ENCODE data around the gene POC1A.

- TF ChIP-seq CTCF (conservative IDR thresholded peaks at IDR 0.05; ENCODE audit: low read depth, low read length), result no peak
- no peak for TF ChIP-seq ELK1 (IDR thresholded peaks at IDR 0.05; ENCODE audit: borderline replicate concordance, low read depth, low read length)
- TF ChIP-seq MAFK (IDR thresholded peaks at IDR 0.05; ENCODE audit: low read depth, low read length), result no peak
- TF ChIP-seq MXI1 (IDR thresholded peaks at IDR 0.05; ENCODE audit: borderline replicate concordance, low read depth, low read length), result no peak
- no peak for TF ChIP-seq SMC3 (IDR thresholded peaks at IDR 0.05; ENCODE audit: low read depth, low read length)
- TF ChIP-seq CEBPB (IDR thresholded peaks at IDR 0.05; ENCODE audit: low read depth, low read length), result no peak
- no peak for TF ChIP-seq POLR2A (IDR thresholded peaks at IDR 0.05; ENCODE audit: low read depth, low read length)
- no peak for TF ChIP-seq RCOR1 (IDR thresholded peaks at IDR 0.05; ENCODE audit: insufficient replicate concordance, low read length)
- TF ChIP-seq RAD21 (IDR thresholded peaks at IDR 0.05; ENCODE audit: low read length), result no peak
- no peak for TF ChIP-seq CHD1 (IDR thresholded peaks at IDR 0.05; ENCODE audit: low read depth, low read length)
- TF ChIP-seq, protein P1, sequence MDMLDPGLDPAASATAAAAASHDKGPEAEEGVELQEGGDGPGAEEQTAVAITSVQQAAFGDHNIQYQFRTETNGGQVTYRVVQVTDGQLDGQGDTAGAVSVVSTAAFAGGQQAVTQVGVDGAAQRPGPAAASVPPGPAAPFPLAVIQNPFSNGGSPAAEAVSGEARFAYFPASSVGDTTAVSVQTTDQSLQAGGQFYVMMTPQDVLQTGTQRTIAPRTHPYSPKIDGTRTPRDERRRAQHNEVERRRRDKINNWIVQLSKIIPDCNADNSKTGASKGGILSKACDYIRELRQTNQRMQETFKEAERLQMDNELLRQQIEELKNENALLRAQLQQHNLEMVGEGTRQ (IDR thresholded peaks at IDR 0.05; ENCODE audit: low read depth, low read length), result no peak
Observed at GRCh38 chr3:52126500-52126899, 27.7 kb downstream of the POC1A start.

Measured in IMR-90 (cell line).